ENCODE data around the gene GRK5.

The GRK5 gene

DNA sequence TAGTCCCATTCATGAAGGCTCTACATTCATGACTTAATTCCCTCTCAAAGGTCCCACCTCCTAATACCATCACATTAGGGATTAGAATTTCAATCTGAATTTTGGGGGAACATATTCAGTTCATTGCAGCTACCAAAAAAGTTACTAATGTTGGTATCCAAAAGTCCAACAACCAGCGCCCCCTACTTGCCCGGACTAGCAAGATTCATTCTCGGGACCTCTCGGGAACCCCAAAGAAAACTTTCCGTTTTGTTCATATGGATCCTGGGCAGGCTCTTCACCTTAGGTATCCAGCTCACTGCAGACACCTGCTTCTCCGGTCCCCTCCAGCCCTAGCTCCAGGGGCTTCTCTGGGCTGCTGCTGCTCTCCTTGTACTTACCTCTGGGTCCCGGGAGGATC, 8.9 kb upstream of the GRK5 start:
- DNase-seq (ENCODE audit: low read depth): no peak

DNA sequence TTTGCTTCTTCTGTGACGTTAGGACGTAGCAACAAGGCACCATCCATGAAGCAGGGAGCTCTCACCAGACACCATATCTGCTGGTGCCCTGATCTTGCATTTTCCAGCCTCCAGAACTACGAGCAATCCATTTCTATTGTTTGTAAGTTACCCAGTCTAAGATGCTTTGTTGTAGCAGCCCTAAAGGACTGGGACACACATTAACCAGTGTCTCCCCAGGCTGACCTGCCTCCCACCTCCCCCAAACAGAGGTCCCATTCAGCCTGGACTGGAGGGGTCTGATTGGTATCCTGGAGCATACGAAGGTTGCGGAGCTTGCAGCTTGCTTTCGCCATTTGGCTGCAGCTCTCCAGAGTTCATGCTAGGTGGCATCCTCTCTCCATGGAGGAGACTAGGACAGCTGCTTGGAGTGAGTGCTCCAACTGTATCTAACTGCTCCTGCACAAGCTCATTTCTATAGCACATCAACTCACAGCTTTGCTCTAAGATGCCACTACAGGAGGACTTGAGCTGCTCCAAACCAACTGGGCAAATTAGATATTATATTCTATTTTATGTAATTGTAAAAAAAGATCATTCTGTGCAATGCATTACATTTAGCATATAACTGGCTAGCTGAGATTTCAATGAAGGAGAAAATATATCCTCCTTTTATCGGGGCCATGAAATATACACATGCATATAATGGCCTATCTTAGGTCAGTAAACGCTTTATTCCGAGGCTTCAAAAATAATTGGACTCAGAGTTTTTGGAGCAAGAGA, 8.0 kb upstream of the GRK5 start:
- DNase-seq (ENCODE audit: low read depth): no peak

GRCh38 chr10:119201233-119201632, 6.1 kb upstream of the GRK5 start:
- DNase-seq (ENCODE audit: low read depth): no peak

DNA sequence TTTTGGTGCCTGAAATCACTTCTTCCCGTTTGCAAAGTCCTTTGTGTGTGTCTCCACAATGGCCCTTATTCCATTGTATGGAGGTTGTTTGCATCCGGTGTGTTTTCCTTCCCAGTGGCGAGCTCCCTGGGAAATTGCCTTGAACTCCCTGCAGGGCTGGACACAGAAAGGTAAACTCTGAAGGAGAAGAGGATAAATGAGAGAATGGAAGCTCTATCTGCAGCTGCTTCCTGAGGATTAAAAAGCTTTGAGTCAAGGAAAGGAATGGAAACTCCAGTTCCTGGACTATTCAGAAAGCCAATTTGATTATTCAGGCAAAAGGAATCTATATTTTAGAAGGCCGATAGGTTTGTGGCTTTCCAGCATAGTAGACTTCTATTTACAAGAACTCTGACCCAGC, 4.4 kb upstream of the GRK5 start:
- DNase-seq (ENCODE audit: low read depth): no peak

DNA sequence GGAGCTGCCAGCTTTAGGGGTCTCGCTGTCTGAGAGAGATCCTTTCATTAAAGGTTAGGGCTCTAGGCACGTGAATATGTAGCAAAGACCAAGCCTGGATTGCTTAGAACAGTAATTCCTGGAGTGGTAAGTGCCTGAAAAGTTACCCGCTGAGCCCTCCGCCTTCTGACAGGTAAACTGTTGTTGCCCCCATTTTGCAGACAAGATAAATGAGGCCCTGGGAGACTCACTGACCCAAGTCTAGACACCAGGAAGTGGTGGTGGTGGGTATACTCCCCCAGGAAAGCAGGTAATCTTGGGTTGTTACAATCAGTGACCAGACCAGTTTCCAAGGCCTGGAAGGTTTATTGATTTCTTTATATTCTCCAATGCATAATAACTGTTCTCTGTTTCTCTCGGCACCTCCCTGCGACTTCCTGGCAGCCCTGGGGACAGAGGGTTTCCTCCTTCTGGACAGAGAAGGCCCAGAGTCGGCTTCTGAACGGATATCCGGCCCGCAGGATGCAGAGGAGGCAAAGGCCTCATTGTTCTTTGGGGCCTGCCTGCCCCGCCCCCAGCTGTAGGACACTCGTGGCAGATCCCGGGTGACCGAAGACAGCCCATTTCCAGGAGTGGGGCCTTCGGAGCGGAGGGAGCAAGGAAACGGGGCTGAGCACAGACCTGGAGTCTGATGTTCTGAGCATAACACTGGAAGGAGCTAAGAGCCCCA, 1.3 kb upstream of the GRK5 start:
- DNase-seq (ENCODE audit: low read depth): no peak

GRCh38 chr10:119206603-119207365, 587 bp upstream of the GRK5 start:
- no peak for DNase-seq (ENCODE audit: low read depth)

GRCh38 chr10:119207713-119208552, 562 bp downstream of the GRK5 start:
- DNase-seq (ENCODE audit: low read depth): no peak

GRCh38 chr10:119208553-119208940, 1.2 kb downstream of the GRK5 start:
- no peak for DNase-seq (ENCODE audit: low read depth)

GRCh38 chr10:119209035-119209735, 1.8 kb downstream of the GRK5 start:
- DNase-seq (ENCODE audit: low read depth): no peak

- no peak for DNase-seq (ENCODE audit: low read depth)
Measured at GRCh38 chr10:119209736-119210355, 2.5 kb downstream of the GRK5 start.

GRCh38 chr10:119210633-119211032, 3.3 kb downstream of the GRK5 start:
- DNase-seq (ENCODE audit: low read depth): no peak

GRCh38 chr10:119211176-119211575, 3.8 kb downstream of the GRK5 start:
- DNase-seq (ENCODE audit: low read depth): no peak

GRCh38 chr10:119211625-119212441, 4.5 kb downstream of the GRK5 start:
- DNase-seq (ENCODE audit: low read depth): no peak

DNA sequence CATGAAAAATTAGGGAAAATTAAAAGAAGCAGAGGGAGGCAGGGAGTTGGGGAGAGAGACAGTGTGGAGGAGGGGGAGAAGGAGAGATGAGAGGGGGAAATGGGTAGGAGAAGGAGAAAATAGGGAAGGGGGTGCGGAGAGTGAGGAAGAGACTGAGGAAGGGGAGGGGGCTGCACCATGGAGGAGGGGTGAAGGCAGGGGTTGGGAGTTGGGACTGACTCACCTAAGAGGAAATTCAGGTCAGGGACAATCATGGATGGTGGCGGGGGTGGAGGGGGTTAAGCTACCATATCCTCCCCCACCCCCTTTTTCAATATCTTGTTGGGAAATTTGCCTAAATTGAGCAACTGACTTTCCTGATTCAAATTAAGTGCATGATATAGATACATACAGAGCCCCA, 8.0 kb downstream of the GRK5 start:
- DNase-seq (ENCODE audit: low read depth): no peak

GRCh38 chr10:119216127-119216526, 8.8 kb downstream of the GRK5 start:
- no peak for DNase-seq (ENCODE audit: low read depth)

DNA sequence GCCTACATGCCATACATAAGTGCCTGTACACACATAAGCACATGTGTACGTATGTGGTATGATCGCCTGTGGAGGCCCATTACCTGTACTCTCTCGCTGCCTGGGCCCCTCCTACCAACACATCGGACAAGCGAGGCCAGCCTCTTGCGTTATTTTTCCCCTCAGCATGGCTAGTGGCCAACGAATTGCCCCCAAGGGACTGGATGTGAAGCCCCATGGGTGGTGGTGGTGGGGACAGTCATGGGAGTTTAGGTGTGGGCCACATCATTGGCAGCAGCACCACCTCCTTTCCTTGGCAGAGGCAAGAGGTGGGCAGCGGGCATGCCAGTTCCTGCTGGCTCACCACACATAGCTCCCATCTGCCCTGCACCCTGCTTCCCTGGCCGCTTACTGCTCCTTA, 10.0 kb downstream of the GRK5 start:
- DNase-seq (ENCODE audit: low read depth): no peak

GRCh38 chr10:119217991-119218490, 10.7 kb downstream of the GRK5 start:
- DNase-seq (ENCODE audit: low read depth): no peak

DNA sequence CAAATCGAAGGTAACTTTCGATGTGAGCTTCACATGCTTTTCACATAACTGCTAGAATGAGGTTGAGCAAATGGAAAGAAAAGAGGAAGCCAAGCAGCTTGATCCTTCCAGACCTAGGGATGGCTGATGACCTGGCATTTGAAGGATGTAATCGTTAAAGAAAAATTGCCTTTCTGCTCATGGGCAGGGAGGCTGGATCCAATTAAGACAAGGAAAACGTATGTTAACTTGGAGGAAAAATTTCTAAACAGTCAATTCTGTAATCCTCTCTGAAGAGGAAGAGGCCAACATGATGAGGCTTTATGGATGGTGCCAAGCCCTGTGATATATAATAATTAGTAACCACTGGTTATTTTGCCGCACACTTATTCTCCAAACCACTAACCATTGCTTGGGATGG, 12.5 kb downstream of the GRK5 start:
- no peak for DNase-seq (ENCODE audit: low read depth)

GRCh38 chr10:119221201-119221600, 13.8 kb downstream of the GRK5 start:
- DNase-seq (ENCODE audit: low read depth): no peak

DNA sequence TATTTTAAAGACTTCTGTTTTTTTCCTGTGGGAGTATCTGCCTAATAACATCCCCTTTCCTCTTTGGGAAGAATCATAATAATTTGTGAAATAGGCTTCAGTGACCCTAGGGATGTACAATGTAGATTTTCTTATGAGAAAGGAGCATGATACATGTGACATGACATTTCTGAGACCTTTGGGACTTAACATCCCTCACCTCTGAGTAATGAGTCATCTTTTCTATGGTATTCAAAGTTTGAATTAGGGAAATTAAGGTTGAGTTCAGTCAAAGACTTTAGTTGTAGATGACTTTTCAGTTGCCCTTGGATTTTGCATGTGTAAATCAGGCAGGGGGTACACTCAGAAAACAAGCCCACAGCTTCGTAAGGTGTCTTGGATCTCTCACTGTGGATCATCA, 14.3 kb downstream of the GRK5 start:
- DNase-seq (ENCODE audit: low read depth): no peak
